Kasumi-1 (cell line): ENCODE data around the gene NCOR2.

Experiments used
- DNase-seq, 2 experiments: peaks; one replicate each; lab custom pipeline; 2025; lab: John Stamatoyannopoulos, UW

NCOR2 gene

GRCh38 chr12:124543590-124544310 lies 23.7 kb downstream of the NCOR2 start:
- DNase-seq = no peak

GRCh38 chr12:124543052-124543589 lies 24.3 kb downstream of the NCOR2 start:
- DNase-seq = no peak

GRCh38 chr12:124542021-124542949 lies 25.1 kb downstream of the NCOR2 start:
- no peak for DNase-seq

DNA sequence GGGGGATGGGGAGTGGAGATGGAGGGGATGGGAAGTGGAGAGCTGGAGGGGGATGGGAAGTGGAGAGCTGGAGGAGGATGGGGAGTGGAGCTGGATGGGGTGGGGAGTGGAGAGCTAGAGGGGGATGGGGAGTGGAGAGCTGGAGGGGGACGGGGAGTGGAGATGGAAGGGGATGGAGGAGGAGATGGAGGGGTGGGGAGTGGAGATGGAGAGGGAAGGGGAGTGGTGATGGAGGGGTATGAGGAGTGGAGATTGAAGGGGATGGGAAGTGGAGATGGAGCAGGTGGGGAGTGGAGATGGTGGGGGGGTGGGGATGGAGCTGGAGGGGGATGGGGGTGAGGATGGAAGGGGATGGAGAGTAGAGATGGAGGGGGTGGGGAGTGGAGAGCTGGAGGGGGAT lies 26.1 kb downstream of the NCOR2 start:
- no peak for DNase-seq

GRCh38 chr12:124539084-124540041 lies 28.0 kb downstream of the NCOR2 start:
- DNase-seq = no peak

DNA sequence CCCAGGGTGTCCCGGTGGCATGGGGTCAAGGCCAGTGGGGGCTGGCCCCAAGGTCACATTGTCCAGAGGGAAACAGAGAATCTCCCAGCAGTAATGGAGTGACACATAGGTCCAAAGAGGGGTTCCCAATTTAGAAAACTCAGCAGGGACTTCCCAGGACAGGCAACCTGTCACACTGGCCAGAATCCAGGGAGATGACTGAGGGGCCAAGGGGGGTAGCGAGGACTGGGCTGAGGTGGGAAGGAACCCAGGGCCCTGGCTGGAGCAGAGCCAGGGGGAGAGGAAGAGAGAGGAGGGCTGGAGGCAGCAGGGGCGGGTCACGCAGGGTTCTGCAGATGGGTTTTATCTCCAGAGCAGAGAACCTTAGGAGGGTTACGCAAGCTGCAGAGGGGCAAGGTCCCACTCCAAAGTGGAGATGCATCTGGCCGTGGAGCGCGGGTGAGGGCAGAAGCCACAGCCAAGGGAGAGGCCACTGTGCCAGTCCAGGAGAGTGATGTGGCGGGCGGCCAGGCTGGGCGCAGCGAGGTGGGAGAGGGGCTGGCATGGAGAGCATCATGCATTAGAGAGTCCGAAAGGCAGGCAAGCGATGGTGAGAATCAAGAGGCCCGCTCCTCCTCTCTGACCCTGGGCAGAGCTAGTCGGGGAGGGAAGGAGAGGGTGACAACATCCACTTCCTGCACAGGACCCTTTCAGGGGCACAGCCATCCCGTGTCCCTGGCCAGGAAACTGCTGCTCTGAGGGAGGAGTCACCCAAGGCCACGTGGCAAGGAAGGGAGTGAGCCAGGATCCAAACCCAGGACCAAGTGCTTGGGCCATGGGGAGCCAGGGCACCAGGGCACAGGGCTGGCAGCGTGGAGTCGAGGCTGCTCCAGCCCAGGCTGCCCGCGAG lies 29.0 kb downstream of the NCOR2 start:
- DNase-seq = peak; percentile 57 to 64

DNA sequence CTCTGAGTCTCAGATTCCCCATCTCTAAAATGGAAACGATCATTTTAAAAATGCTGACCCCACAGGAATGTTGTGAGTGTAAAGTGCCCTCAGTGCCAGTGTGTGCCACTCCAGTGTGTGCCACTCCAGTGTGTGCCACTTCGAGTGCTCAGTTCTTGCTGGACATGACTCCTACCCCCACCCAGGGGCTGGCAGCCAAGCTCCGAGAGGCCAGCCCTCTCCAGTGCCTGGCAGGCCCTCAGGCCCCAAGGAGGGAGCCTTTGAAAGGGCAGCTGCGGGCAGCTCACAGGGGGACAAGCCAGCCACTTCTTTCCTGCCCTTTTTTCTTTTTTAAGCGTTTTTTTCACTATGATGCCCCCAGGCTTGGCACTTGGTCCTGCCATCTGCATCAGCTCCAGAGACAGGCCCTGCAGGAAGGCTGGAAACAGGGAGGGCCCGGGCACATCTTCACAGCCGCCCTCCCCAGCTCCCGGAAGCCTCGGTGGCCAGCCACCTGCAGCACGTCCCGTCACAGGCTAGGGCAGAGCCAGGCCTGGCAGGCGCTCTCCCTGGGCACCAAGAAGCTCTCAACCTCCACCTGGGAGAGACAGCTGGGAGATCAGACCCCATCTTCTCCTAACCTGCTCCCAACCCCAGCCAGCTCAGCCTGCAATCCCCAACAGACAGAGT lies 29.8 kb downstream of the NCOR2 start:
- no peak for DNase-seq

- DNase-seq = no peak
Observed at GRCh38 chr12:124536641-124537040, 30.8 kb downstream of the NCOR2 start.

- DNase-seq = no peak
Observed at GRCh38 chr12:124534776-124535740, 32.4 kb downstream of the NCOR2 start.

GRCh38 chr12:124533456-124533855 lies 34.0 kb downstream of the NCOR2 start:
- DNase-seq = no peak

DNA sequence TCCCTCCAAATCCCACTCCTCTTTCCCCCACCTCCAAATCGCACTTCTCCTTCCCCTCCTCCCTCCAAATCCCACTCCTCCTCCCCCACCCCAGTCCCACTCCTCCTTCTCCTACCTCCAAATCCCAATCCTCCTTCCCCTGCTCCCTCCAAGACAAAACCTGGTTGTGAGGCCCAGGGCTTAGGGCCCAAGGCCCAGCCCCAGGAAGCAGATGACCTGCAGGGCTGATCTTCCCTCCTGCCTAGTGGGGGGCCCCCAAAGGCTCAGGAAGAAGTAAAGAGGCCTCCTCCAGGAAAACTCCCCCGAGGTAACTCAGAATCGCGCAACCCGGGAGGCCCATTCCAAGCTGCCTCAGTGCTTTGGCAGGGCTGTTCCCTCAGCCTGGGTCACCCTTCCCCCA lies 34.4 kb downstream of the NCOR2 start:
- DNase-seq = no peak

GRCh38 chr12:124532331-124532750 lies 35.1 kb downstream of the NCOR2 start:
- no peak for DNase-seq

GRCh38 chr12:124531906-124532305 lies 35.5 kb downstream of the NCOR2 start:
- DNase-seq = no peak

- no peak for DNase-seq
Observed at GRCh38 chr12:124531281-124531745, 36.1 kb downstream of the NCOR2 start.

GRCh38 chr12:124530637-124531263 lies 36.7 kb downstream of the NCOR2 start:
- no peak for DNase-seq

DNA sequence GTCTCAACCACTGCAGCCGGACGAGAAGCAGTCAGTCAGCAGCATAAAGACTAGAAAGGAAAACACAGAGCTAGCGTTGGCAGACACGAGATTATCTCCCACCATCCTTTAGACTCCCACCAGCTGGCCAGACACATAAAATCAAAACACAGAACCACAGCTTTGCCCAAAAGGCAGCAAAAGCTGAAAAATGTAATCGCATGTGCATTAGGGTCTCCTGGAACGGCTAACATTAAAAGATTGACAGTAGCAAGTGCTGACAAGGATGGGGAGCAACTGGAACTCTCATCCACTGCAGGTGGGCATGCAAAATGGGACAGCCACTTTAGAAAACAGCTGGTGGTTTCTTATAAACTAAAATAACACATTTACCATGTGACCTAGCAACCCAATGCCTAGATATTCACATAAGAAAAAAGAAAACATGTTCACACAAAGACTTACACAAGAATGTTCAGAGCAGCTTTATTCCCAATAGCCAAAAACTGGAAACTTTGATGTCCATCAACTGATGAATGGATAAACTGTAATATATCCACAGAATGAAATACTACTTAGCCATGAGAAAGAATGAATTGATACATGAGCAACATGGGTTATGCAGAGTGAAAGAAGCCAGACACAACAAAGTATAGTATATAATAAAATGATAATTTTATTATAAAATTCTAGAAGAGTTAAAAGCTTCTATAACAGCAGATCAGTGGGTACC lies 37.7 kb downstream of the NCOR2 start:
- no peak for DNase-seq

DNA sequence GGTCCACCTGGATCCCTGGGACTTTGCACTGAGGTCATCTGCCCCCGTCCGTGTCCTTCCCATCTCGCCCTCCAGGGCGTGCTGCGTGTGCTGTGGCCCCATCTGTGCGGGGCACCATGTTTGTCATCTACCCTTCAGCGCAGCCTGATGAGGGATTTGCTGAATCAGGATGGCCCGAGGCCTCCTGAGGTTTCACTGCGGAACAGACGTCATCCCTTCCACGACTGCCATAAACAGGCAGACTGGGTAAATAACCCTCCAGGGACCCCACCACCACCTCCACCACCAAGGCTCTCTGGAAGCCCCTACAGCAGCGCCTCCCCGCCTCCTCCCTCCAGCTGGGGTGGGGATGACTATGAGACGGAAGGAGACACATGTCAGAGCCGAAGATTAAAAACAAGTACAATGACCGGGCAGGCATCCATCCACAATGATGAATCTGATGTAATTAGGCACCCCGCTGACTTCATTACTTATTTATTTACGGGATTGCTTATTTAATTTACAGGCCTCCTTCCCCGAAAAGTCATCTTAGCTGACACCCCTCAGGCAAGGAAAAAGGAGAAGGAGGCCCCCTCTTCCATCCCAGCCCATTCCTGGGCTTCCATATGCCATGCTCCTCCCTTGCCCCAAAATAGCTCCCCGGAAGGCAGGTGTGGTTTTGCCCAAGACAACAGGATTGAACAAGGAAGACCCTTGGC lies 39.4 kb downstream of the NCOR2 start:
- no peak for DNase-seq
